Activated CD8-positive, alpha-beta T cell treated with anti-CD3 and anti-CD28 coated beads for 36 hours (primary cell): ENCODE results near the gene FRYL. TPM values are rescaled to one million over a fixed set of nuclear protein-coding genes. Genes with fewer than 3 reads are reported as not detected.

Experiments used
- ATAC-seq: fragments of 200-7000 bp; cut with Tn5 transposase; one replicate; pipeline ENCODE4 v1.10.0; 2021; ENCODE audit warnings: mild to moderate bottlenecking, moderate library complexity
- CTCF ChIA-PET: fragments of 350-600 bp; sonication (Branson Sonifier 250); formaldehyde crosslinking; loops from one replicate; lab custom pipeline; 2021; ENCODE audit warnings: antibody characterized with exemption; lab: Charles Lee
- POLR2A ChIA-PET: fragments of 350-600 bp; sonication (Branson Sonifier 250); formaldehyde crosslinking; loops from one replicate; lab custom pipeline; 2021; ENCODE audit warnings: antibody characterized with exemption; lab: Charles Lee
- DNase-seq: peaks from one replicate; pipeline ENCODE4 v3.0.0-alpha.2; 2020
- H3K27ac Mint-ChIP-seq: one replicate; pipeline ENCODE4 v1.8.0; 2021; ENCODE audit warnings: mild to moderate bottlenecking, mixed read lengths
- H3K27me3 Mint-ChIP-seq: one replicate; pipeline ENCODE4 v1.8.0; 2021; ENCODE audit warnings: mixed read lengths
- H3K36me3 Mint-ChIP-seq: one replicate; pipeline ENCODE4 v1.8.0; 2021; ENCODE audit warnings: low read depth, mixed read lengths
- H3K4me1 Mint-ChIP-seq: one replicate; pipeline ENCODE4 v1.8.0; 2021; ENCODE audit warnings: low read depth, mixed read lengths
- H3K4me3 Mint-ChIP-seq: one replicate; pipeline ENCODE4 v1.8.0; 2021; ENCODE audit warnings: mild to moderate bottlenecking, moderate library complexity, mixed read lengths
- H3K9me3 Mint-ChIP-seq: one replicate; pipeline ENCODE4 v1.8.0; 2021; ENCODE audit warnings: mixed read lengths
- CTCF ChIP-seq: fragments of 200-600 bp; IDR thresholded peaks from one replicate; pipeline ENCODE4 v1.8.0; 2022; ENCODE audit warnings: antibody characterized with exemption, mild to moderate bottlenecking
- intact Hi-C: fragments of 100-400 bp; cut with micrococcal nuclease; formaldehyde crosslinking; loops from one replicate; pipeline ENCODE4 v1.10.0; 2022
- total RNA-seq, 2 experiments: library from RNA; stranded (reverse); gene quantifications; one replicate each; pipeline ENCODE4 v1.2.3, GENCODE V29; 2021

Gene FRYL
- total RNA-seq, 2 experiments from 2014 or later = 66.6 to 73.2 TPM

GRCh38 chr4:48799157-48799556 lies 19.1 kb upstream of the FRYL start:
- intact Hi-C loops = no loop called here
- CTCF ChIA-PET = no interaction called here
- ATAC-seq = no peak

DNA sequence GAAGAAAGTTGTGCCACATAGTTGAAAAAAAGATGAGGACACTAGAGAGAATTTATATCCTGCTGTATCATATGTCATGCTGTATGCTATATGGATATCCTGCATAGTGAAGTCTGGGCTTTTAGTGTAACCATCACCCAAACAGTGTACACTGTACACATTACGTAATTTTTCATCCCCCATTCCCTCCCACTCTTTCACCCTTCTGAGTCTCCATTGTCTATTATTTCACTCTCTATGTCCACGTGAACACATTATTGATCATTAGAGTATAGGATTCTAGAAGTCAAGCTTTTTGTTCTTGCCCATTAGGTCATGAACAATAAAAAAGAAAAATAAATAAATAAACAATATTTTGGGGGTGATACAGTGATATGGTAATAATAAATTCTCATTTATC lies 18.0 kb upstream of the FRYL start:
- DNase-seq (no peak), ATAC-seq (no peak)
- Mint-ChIP-seq H3K4me3 (no peak overlapping the region), H3K4me1 (peaks cover 4% of the 10 kb centered on the region), H3K27me3 (peaks cover 2% of the 10 kb centered on the region), H3K36me3 (no peaks in the 10 kb centered on the region), H3K9me3 (no peaks in the 10 kb centered on the region), H3K27ac (no peak overlapping the region)
- intact Hi-C loops = no loop called here
- CTCF ChIA-PET = interaction anchor here (1.0 kb wide), 1 partner anchor 11 kb away, joined by 3 read pairs; no protein-coding TSS in a partner anchor
- POLR2A ChIA-PET = no interaction called here
- no peak for TF ChIP-seq CTCF

More at GRCh38 chr4:48799157-48799556, 19.1 kb upstream of the FRYL start:
- no peaks in the 10 kb centered on the region for H3K9me3 Mint-ChIP-seq
- POLR2A ChIA-PET = no interaction called here
- no peak for TF ChIP-seq CTCF
- H3K27me3 Mint-ChIP-seq = peaks cover 2% of the 10 kb centered on the region
- DNase-seq = no peak
- no peak overlapping the region for H3K4me3 Mint-ChIP-seq
- no peak overlapping the region for H3K27ac Mint-ChIP-seq
- no peaks in the 10 kb centered on the region for H3K36me3 Mint-ChIP-seq
- peaks cover 2% of the 10 kb centered on the region for H3K4me1 Mint-ChIP-seq

DNA sequence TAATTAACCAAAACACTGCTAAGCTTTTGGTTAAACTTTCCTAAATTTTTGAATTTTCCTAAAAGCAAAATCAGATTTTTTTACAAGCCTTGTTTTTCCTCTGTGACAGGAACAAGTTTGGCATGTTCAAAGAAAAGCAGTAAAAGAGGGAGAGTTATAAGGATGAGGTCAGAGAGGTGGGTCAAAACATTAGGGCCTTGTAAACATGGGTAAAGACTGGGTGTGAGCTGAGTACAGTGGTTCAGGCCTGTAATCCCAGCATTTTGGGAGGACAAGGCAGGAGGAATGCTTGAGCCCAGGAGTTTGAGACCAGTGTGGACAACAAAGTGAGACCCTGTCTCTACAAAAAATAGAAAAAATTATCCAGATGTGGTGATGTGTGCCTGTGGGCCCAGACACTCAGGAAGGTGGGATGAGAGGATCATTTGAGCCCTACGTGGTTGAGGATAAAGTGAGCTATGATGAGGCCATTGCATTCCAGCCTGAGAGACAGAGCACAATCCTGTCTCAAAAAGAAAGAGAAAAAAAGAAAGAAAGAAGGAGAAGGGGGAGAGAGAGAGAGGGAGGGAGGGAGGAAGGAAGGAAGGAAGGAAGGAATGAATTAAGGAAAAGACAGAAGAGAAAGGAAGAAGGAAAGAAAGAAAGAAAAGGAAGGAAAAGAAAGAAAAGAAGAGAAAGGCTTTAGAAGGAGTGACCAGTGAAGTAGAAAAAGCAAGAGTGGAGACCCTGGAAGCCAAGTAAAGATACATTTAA lies 17.0 kb upstream of the FRYL start:
- POLR2A ChIA-PET = no interaction called here
- intact Hi-C loops = no loop called here
- Mint-ChIP-seq H3K4me3 (no peak overlapping the region), H3K27ac (no peak overlapping the region), H3K9me3 (no peaks in the 10 kb centered on the region), H3K27me3 (peaks cover 2% of the 10 kb centered on the region), H3K36me3 (no peaks in the 10 kb centered on the region), H3K4me1 (peaks cover 12% of the 10 kb centered on the region)
- CTCF ChIA-PET = no interaction called here
- TF ChIP-seq CTCF = no peak
- ATAC-seq (no peak), DNase-seq (no peak)

DNA sequence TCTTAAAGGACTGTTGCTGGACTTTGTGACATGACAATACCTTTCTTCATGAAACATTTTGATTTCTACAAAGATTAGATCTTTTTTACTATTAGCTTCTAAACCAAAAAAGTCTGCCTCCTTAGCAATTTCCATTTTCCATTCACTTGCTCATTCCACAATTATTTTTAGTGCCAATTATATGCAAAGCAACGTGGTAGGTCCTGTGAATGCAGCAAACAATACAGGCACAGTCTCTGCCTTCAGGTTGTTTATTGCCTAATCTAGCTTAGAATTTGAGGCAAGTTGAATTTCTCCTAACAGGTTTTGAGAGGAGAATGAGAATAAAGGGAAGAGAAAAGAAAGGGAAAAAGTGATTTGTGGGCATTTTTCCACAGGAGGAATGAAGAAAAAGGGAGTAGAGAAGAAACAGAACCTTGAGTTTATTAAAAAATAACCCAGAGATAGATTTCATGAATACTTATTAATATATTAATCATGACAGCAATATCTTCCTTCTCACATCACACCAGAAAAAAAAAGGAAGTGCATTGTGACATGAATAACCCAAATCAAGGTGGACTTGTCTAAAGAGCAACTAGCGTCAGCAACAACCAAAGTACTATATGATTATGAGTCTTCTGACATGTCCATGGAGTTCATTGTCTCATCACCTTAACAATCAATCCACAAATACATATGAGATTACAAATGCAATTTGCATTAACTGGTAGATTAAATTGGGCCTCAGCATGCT lies 16.3 kb upstream of the FRYL start:
- no peak for DNase-seq
- intact Hi-C loops = no loop called here
- TF ChIP-seq CTCF = no peak
- ChIA-PET POLR2A (no interaction called here), CTCF (interaction anchor here (1.0 to 1.1 kb wide), 2 partner anchors 13 to 32 kb away, joined by 3 read pairs; no protein-coding TSS in a partner anchor)
- Mint-ChIP-seq H3K27ac (no peak overlapping the region), H3K4me3 (no peak overlapping the region), H3K27me3 (peaks cover 2% of the 10 kb centered on the region), H3K4me1 (peaks cover 13% of the 10 kb centered on the region), H3K9me3 (no peaks in the 10 kb centered on the region), H3K36me3 (no peaks in the 10 kb centered on the region)
- no peak for ATAC-seq

DNA sequence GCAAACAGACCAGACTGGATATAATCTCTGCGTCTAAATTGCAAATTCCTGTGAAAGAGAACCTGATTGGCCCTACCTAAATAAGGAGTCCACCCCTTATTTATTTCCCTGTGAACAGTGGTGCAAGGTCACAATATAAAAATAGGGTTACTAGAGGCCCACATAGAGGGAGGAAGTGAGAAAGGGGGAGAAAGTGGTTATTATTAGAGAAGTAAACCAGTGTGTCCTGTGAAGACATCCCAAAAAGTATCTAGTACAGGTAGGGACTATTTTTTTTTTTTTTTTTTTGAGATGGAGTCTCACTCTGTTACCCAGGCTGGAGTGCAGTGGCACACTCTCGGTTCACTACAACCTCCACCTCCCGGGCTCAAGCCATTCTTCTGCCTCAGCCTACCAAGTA lies 15.0 kb upstream of the FRYL start:
- ATAC-seq (no peak), DNase-seq (no peak)
- Mint-ChIP-seq H3K27me3 (peaks cover 2% of the 10 kb centered on the region), H3K36me3 (no peaks in the 10 kb centered on the region), H3K27ac (no peak overlapping the region), H3K4me3 (no peak overlapping the region), H3K9me3 (no peaks in the 10 kb centered on the region), H3K4me1 (peaks cover 14% of the 10 kb centered on the region)
- no peak for TF ChIP-seq CTCF
- CTCF ChIA-PET = no interaction called here
- intact Hi-C loops = no loop called here
- POLR2A ChIA-PET = no interaction called here
